ENCODE measurements around the gene KNDC1.

KNDC1 gene

GRCh38 chr10:133198206-133198605, 38.2 kb downstream of the KNDC1 start:
- H3K9me3 ChIP-seq (ENCODE audit: control insufficient read depth, insufficient read depth, low read depth, low read length): no peaks in the 10 kb centered on the region
- H3K4me1 ChIP-seq (ENCODE audit: control insufficient read depth, insufficient read depth, low read length): peaks cover 5% of the 10 kb centered on the region; the same call in 1 of the 2 replicates
- no peak overlapping the region for H3K9ac ChIP-seq (ENCODE audit: low read length)
- H3K27me3 ChIP-seq (ENCODE audit: control insufficient read depth, insufficient read depth, low read length): no peaks in the 10 kb centered on the region
- H3K4me3 ChIP-seq (ENCODE audit: low read depth, low read length): no peak overlapping the region
- H3K36me3 ChIP-seq (ENCODE audit: control insufficient read depth, insufficient read depth, low read length): no peaks in the 10 kb centered on the region; the same call in none of the 2 replicates
- H3K27ac ChIP-seq (ENCODE audit: low read depth, low read length): no peak overlapping the region

- no peaks in the 10 kb centered on the region for H3K27me3 ChIP-seq (ENCODE audit: control insufficient read depth, insufficient read depth, low read length)
These were observed 38.8 kb downstream of the KNDC1 start for GRCh38 chr10:133198621-133199487.

GRCh38 chr10:133199488-133199885, 39.5 kb downstream of the KNDC1 start:
- Histone ChIP-seq H3K27me3 (ENCODE audit: control insufficient read depth, insufficient read depth, low read length) (no peaks in the 10 kb centered on the region), H3K4me1 (ENCODE audit: control insufficient read depth, insufficient read depth, low read length) (peaks cover 5% of the 10 kb centered on the region; the same call in 1 of the 2 replicates), H3K36me3 (ENCODE audit: control insufficient read depth, insufficient read depth, low read length) (no peaks in the 10 kb centered on the region; the same call in none of the 2 replicates), H3K9ac (ENCODE audit: low read length) (no peak overlapping the region), H3K9me3 (ENCODE audit: control insufficient read depth, insufficient read depth, low read depth, low read length) (no peaks in the 10 kb centered on the region), H3K27ac (ENCODE audit: low read depth, low read length) (no peak overlapping the region), H3K4me3 (ENCODE audit: low read depth, low read length) (no peak overlapping the region)

More at GRCh38 chr10:133198621-133199487, 38.8 kb downstream of the KNDC1 start:
- Histone ChIP-seq H3K4me1 (ENCODE audit: control insufficient read depth, insufficient read depth, low read length) (peaks cover 5% of the 10 kb centered on the region; the same call in 1 of the 2 replicates), H3K9me3 (ENCODE audit: control insufficient read depth, insufficient read depth, low read depth, low read length) (no peaks in the 10 kb centered on the region), H3K9ac (ENCODE audit: low read length) (no peak overlapping the region), H3K36me3 (ENCODE audit: control insufficient read depth, insufficient read depth, low read length) (no peaks in the 10 kb centered on the region; the same call in none of the 2 replicates), H3K4me3 (ENCODE audit: low read depth, low read length) (no peak overlapping the region), H3K27ac (ENCODE audit: low read depth, low read length) (no peak overlapping the region)

- Histone ChIP-seq H3K9me3 (ENCODE audit: control insufficient read depth, insufficient read depth, low read depth, low read length) (no peaks in the 10 kb centered on the region), H3K27ac (ENCODE audit: low read depth, low read length) (no peak overlapping the region), H3K4me3 (ENCODE audit: low read depth, low read length) (no peak overlapping the region), H3K4me1 (ENCODE audit: control insufficient read depth, insufficient read depth, low read length) (peaks cover 5% of the 10 kb centered on the region; the same call in 1 of the 2 replicates), H3K36me3 (ENCODE audit: control insufficient read depth, insufficient read depth, low read length) (no peaks in the 10 kb centered on the region; the same call in none of the 2 replicates), H3K9ac (ENCODE audit: low read length) (no peak overlapping the region), H3K27me3 (ENCODE audit: control insufficient read depth, insufficient read depth, low read length) (no peaks in the 10 kb centered on the region)
These were observed 40.1 kb downstream of the KNDC1 start for GRCh38 chr10:133199992-133200611.

- no peak overlapping the region for H3K9ac ChIP-seq (ENCODE audit: low read length)
- H3K27ac ChIP-seq (ENCODE audit: low read depth, low read length): no peak overlapping the region
- H3K4me3 ChIP-seq (ENCODE audit: low read depth, low read length): no peak overlapping the region
- no peaks in the 10 kb centered on the region; the same call in none of the 2 replicates for H3K36me3 ChIP-seq (ENCODE audit: control insufficient read depth, insufficient read depth, low read length)
- no peaks in the 10 kb centered on the region for H3K27me3 ChIP-seq (ENCODE audit: control insufficient read depth, insufficient read depth, low read length)
- peaks cover 5% of the 10 kb centered on the region; the same call in 1 of the 2 replicates for H3K4me1 ChIP-seq (ENCODE audit: control insufficient read depth, insufficient read depth, low read length)
- H3K9me3 ChIP-seq (ENCODE audit: control insufficient read depth, insufficient read depth, low read depth, low read length): no peaks in the 10 kb centered on the region
These were observed 40.6 kb downstream of the KNDC1 start for GRCh38 chr10:133200621-133201031.

- H3K27me3 ChIP-seq (ENCODE audit: control insufficient read depth, insufficient read depth, low read length): no peaks in the 10 kb centered on the region
- H3K27ac ChIP-seq (ENCODE audit: low read depth, low read length): no peak overlapping the region
- no peak overlapping the region for H3K4me3 ChIP-seq (ENCODE audit: low read depth, low read length)
- no peaks in the 10 kb centered on the region; the same call in none of the 2 replicates for H3K36me3 ChIP-seq (ENCODE audit: control insufficient read depth, insufficient read depth, low read length)
- H3K9ac ChIP-seq (ENCODE audit: low read length): no peak overlapping the region
- no peaks in the 10 kb centered on the region for H3K9me3 ChIP-seq (ENCODE audit: control insufficient read depth, insufficient read depth, low read depth, low read length)
- H3K4me1 ChIP-seq (ENCODE audit: control insufficient read depth, insufficient read depth, low read length): peaks cover 5% of the 10 kb centered on the region; the same call in 1 of the 2 replicates
These were observed 41.3 kb downstream of the KNDC1 start for GRCh38 chr10:133201151-133201947.

- Histone ChIP-seq H3K27ac (ENCODE audit: low read depth, low read length) (no peak overlapping the region), H3K4me1 (ENCODE audit: control insufficient read depth, insufficient read depth, low read length) (peaks cover 5% of the 10 kb centered on the region; the same call in 1 of the 2 replicates), H3K9ac (ENCODE audit: low read length) (peak overlapping the region; percentile 11), H3K4me3 (ENCODE audit: low read depth, low read length) (no peak overlapping the region), H3K27me3 (ENCODE audit: control insufficient read depth, insufficient read depth, low read length) (no peaks in the 10 kb centered on the region), H3K9me3 (ENCODE audit: control insufficient read depth, insufficient read depth, low read depth, low read length) (no peaks in the 10 kb centered on the region), H3K36me3 (ENCODE audit: control insufficient read depth, insufficient read depth, low read length) (no peaks in the 10 kb centered on the region; the same call in none of the 2 replicates)
These were observed 42.1 kb downstream of the KNDC1 start for GRCh38 chr10:133201948-133202725.

- H3K27me3 ChIP-seq (ENCODE audit: control insufficient read depth, insufficient read depth, low read length): no peaks in the 10 kb centered on the region
- no peaks in the 10 kb centered on the region for H3K9me3 ChIP-seq (ENCODE audit: control insufficient read depth, insufficient read depth, low read depth, low read length)
- no peak overlapping the region for H3K4me3 ChIP-seq (ENCODE audit: low read depth, low read length)
- no peaks in the 10 kb centered on the region; the same call in none of the 2 replicates for H3K36me3 ChIP-seq (ENCODE audit: control insufficient read depth, insufficient read depth, low read length)
- H3K27ac ChIP-seq (ENCODE audit: low read depth, low read length): no peak overlapping the region
- H3K9ac ChIP-seq (ENCODE audit: low read length): peak overlapping the region; percentile 11
- peaks cover 5% of the 10 kb centered on the region; the same call in 1 of the 2 replicates for H3K4me1 ChIP-seq (ENCODE audit: control insufficient read depth, insufficient read depth, low read length)
These were observed 43.0 kb downstream of the KNDC1 start for GRCh38 chr10:133202778-133203651.

- no peak overlapping the region for H3K9ac ChIP-seq (ENCODE audit: low read length)
- no peaks in the 10 kb centered on the region for H3K9me3 ChIP-seq (ENCODE audit: control insufficient read depth, insufficient read depth, low read depth, low read length)
- no peak overlapping the region for H3K27ac ChIP-seq (ENCODE audit: low read depth, low read length)
- H3K4me3 ChIP-seq (ENCODE audit: low read depth, low read length): no peak overlapping the region
- no peaks in the 10 kb centered on the region for H3K27me3 ChIP-seq (ENCODE audit: control insufficient read depth, insufficient read depth, low read length)
- no peaks in the 10 kb centered on the region; the same call in none of the 2 replicates for H3K36me3 ChIP-seq (ENCODE audit: control insufficient read depth, insufficient read depth, low read length)
- peaks cover 5% of the 10 kb centered on the region; the same call in 1 of the 2 replicates for H3K4me1 ChIP-seq (ENCODE audit: control insufficient read depth, insufficient read depth, low read length)
These were observed 43.7 kb downstream of the KNDC1 start for GRCh38 chr10:133203652-133204195.

All from HUES6 (cell line).